Renal pelvis (tissue), 4 donors: ENCODE measurements around the gene CCDC40. TPM values are rescaled to one million over a fixed set of nuclear protein-coding genes. Genes with fewer than 3 reads are reported as not detected.

Experiments
- DNase-seq: peaks from one replicate; pipeline ENCODE4 v3.0.0-alpha.2; 2013
- polyA plus RNA-seq, 3 donors: library from polyadenylated mRNA; unstranded; fragments of 120-200 nt; gene quantifications; one replicate each; pipeline ENCODE4 v1.2.1, GENCODE V29; 2013; ENCODE audit not compliant: insufficient read length in 3 of 3

Gene CCDC40
- polyA plus RNA-seq, 3 donors = 10.9 to 22.2 (median 18.2) TPM

GRCh38 chr17:79996291-79996690, 40.2 kb upstream of the CCDC40 start:
- DNase-seq = no peak

DNA sequence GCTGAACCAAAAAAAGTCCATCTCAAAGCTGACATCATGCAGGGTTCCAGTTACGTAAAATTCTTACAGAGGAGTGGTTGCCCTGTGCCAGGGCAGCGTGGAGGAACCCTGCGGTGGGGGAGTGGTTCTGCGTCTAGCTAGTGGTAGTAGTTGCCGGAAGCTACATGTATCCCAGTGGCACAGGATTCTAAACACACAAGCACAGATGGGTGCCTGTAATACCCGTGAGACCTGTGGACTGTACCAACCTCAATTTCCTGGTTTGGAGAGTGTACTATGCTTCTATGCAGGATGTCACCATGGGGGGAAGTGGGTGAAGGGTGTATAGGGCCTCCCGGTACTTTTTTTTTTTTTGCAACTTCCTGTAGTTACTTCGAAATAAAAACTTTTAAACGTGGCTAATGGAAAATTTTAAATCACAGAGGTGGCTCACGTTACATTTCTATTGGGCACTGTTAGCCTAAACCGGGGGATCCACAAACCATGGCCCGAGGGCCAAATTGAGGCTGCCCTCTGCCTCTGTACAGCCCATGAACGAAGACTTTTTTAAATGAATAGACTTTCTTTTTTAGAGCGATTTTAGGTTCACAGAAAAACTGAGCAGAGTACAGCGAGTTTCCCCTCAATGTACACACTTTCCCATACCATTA, 39.3 kb upstream of the CCDC40 start:
- no peak for DNase-seq

DNA sequence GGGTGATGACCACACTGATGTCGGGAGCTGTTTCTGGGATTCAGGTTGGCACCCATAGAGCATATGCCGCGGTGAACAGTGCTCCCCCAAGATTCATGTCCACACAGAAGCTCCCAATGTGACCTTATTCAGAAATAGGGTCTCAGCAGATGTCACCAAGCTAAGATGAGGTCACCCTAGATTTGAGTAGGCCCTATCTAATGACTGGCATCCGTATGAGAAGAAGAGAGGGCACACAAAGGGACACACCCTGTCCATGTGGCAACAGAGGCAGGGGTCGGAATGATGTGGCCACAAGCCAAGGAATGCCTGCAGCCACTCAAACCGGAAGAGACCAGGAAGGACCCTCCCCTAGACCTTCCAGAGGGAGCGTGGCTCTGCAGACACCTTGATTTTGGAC, 36.3 kb upstream of the CCDC40 start:
- no peak for DNase-seq

DNA sequence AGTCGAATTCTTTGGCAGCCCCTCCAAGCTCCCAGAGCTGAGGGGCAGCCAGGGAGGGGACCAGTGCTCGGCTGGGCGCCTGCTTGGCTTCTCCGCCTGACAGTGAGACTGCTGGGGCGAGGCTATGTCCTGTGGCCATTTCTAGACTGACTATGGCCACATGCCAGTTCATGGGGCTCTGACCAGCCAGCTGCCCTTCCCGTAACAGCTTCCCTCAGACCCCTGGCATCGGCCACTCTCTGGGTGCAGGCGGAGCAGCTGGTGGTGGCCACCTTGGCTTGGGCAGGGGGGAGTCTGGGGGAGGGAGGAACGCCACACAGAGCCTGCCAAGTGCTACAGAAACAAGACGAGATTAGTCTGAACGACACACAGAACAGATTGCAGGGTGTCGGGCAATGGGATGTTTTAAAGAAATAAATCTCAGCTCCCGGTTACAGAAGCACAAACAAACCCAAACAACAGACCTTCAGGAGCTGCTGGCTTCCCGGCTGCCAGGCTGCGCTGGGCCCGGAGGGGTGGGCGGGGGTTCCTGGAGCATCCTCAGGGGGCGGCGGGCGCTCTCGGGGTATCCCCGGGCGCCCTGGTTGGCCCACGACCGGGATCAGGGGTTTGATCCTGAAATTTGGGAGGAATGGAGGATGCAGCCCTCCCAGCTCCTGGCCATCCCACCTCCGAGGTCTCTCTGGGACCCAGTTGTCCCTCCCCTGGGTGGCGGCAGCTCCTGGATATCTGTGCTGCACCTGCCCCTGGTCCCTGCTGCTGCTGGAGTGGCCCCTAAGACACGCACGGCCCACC, 35.3 kb upstream of the CCDC40 start:
- no peak for DNase-seq

DNA sequence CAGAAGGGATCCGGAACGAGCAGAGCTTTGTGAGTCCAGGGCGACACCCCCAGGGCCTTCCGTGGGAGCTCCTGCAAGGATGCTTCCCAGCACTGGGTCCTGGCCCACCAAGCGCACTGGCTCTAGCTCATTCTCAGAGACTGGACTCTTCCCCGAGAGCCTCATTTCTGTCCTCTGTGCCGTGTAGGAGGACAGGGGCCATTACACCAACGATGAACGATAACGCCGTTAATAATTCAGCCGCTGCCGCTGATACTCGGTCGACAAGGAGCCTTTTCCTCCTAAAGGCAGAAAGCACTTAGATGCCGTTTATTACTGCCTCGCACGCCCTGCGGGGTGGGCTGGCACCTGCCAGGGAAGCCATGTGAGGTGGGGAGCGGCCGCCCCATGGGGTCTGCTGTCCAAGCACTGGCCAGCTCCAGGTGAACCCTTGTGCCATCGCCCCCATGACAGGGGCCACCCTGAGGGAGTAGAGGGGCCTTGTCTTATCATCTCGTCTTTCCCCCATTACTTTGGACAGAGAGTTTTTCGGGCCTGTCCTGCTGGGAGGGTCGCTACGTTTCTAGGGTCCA, 34.3 kb upstream of the CCDC40 start:
- no peak for DNase-seq

- DNase-seq = no peak
Measured at GRCh38 chr17:80002690-80003490, 33.6 kb upstream of the CCDC40 start.

DNA sequence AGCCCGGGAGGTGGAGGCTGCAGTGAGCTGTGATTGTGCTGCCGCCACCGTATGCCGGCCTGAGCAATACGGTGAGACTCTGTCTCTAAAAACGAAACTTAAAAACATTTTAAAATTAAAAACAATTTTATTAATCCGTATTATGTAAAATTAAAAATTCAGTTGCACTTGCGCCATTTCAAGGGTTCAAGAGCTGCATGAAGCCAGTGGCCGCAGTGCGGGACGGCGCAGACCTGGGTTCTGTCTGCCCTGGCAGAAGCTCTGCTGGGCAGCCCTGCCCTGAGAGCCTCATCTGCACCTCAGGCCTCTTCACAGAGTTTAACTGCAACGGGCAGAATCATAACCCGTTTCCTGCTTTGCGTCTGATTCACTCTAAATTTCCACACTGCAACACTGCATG, 32.5 kb upstream of the CCDC40 start:
- no peak for DNase-seq

DNA sequence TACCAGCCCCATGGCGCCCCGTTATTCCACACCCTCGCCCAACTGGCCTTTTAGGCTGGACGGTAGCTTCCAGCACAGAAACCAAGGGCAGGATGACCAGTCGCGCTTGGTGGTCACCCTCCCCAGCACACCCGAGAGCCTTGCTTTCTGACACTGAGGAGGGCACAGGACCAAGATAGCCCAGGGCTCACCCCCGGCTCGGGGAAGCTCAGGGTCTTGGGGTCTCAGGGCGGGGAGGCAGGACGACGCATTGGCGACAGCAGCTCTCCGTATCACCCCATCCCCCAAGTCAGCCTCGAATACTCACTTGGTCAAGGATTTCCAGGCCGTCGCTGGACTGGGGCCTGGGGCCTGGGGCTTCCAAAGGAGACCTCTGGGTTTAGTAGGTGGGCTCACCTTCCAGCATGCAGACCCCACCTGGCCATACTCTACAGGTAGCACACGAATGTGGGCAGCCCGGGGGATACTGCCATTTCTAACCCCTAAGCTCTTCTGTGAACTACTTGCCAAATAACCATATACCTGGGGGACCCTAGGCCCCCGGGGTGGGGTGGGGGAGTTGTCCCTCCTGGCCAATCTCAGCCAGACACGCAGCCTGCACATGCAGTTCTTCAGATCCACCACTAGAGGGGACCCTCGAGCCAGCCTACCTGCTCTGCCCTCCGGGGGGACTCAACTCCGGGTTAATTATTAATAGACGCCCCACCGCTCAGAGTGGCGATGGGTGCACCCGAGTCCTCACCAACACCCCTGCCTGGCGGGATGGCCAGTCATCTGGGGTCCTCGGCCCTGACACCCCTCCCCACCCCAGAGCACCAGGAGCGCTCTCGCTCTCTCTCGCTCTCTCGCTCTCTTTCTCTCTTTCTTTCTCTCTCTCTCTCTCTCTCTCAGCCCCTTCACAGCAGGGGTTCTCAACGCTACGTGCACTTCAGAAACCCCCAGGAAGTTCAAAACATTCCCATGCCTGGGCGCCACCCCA, 30.8 kb upstream of the CCDC40 start:
- DNase-seq = no peak

GRCh38 chr17:80006339-80006720, 30.1 kb upstream of the CCDC40 start:
- no peak for DNase-seq

DNA sequence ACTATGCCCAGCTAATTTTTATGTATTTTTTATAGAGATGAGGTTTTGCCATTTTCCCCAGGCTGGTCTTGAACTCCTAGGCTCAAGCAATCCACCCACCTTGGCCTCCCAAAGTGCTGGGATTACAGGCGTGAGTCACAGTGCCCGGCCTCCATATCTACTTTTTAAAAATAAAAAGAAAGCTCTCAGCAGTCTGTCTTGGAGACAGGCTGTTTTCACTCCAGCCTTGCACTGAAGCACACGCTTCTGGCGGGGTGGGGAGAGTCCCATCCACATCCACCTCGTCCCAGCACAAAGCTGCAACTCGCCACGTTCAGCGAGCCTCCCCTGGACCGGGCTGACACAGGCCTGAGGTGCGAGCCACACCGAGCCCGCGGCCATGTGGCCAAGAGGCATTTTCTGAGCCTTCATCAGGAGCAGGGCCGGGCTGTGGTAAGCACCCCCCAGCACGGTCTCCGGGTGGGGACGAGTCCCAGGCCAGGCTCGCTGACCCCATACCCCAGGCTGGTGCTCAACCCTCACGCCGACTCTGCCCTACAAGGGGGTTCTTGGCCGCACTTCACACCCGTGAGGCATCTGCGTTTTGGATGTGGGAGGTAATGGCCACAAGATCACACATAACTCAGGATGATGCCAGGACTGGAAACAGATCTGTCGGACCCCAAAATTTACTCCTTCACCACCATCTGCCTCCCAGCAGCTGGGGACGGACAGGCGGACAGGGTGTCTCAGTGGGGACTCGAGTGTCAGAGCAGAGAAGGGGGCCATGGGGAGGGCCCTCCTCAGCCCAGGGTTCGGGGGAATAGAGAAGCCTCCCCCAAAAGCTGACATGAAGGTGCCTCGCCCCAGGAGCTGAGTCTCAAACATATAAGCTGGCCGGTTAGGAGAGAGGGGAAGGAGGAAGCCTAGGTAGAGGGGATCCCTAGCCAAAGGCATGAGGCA, 29.4 kb upstream of the CCDC40 start:
- no peak for DNase-seq

DNA sequence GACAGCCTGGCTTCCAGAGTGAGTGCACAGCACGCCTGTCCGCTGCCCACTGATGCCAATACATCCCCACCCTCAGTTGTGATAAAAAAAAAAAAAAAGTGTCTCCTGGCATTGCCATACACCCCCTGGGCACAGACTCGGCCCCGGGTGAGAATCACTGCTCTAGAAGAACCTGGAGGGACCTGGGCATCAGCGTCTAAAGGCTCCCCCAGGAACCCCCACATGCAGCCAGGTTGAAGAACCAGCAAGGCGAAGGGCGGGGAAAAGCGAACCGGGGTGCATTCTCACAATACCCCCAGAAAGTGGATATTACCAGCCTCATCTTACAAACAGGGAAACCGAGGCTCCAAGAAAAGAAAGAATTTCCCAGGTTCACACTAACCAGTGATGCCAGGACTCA, 28.5 kb upstream of the CCDC40 start:
- no peak for DNase-seq

GRCh38 chr17:80008383-80008840, 28.0 kb upstream of the CCDC40 start:
- DNase-seq = no peak

DNA sequence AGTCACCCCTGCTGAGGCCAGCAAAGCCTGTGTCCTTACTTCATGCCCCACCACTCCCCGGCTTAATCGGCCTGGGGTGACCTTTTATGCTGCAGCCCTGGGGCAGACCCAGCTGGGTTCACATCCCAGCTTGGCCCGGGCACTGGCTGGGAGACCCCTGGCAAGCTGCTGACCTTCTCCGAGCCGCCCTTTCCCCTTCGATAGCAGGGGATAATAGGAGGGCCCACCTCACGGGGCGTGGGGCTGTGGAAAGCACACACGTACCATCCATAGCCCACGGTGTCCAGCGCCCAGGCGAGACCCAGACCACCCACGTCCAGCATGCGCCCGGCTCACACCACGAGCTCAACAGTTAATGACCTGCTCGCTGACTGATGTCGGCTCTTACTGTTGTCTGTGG, 27.6 kb upstream of the CCDC40 start:
- DNase-seq = no peak

GRCh38 chr17:80009391-80010282, 26.8 kb upstream of the CCDC40 start:
- no peak for DNase-seq

DNA sequence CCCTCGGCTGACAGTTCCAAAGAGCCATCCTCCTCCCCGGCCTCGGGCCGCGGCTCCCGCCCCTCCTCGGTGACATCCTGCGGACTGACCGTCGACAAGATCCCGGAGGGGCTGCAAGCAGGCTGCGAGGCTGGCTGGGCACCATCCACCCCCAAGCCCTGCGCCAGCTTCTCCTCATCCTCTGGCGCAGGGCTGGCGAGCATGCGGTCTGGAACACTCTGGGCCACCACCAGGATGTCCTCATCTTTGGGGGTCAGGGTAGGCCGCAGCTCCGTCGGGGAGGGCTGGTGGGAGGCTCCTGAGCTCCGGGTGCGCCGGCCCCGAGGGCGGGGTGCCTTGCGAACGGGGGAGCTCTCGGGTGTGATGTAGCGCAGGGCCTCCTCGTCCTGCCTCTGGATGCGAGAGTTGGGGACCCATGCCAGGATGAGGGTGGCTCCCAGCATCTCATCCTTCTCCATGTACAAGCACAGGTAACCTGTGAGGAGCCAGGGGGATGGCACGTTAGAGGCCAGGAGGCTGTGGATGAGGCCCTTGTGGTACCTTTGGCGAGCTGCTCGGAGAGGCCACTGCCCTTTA, 26.1 kb upstream of the CCDC40 start:
- DNase-seq = no peak

GRCh38 chr17:80011989-80012555, 24.4 kb upstream of the CCDC40 start:
- DNase-seq = no peak

- DNase-seq = no peak
Measured at GRCh38 chr17:80012765-80013741, 23.4 kb upstream of the CCDC40 start.
